Sciatic nerve (tissue), 2 donors: ENCODE data around the gene EGFL7. TPM values are rescaled to one million over a fixed set of nuclear protein-coding genes. Genes with fewer than 3 reads are reported as not detected.

Experiments used
- ATAC-seq: fragments of 200-7000 bp; cut with Tn5 transposase; one replicate; pipeline ENCODE4 v1.9.1; 2020; ENCODE audit warnings: mild to moderate bottlenecking, moderate library complexity
- DNase-seq: peaks from one replicate; pipeline ENCODE4 v3.0.0-alpha.2; 2020; ENCODE audit warnings: low spot score
- intact Hi-C: fragments of 100-400 bp; cut with DNase I; formaldehyde crosslinking; loops from one replicate; pipeline ENCODE4 v1.14.2; 2022
- total RNA-seq: library from RNA; stranded (reverse); fragmentation: NEBNext Ultra II Directional; extraction: Animal tissue kit (Norgen Biotek cat#: 25700); gene quantifications from one replicate; pipeline ENCODE4 v1.2.1, GENCODE V29; 2021
- donor health status: DM: no; HTN: no; CAD: no.
- donor health status: DM: no; HTN: no; CAD: no.

The EGFL7 gene
- total RNA-seq, 1 donor from 2014 or later = 242 TPM

DNA sequence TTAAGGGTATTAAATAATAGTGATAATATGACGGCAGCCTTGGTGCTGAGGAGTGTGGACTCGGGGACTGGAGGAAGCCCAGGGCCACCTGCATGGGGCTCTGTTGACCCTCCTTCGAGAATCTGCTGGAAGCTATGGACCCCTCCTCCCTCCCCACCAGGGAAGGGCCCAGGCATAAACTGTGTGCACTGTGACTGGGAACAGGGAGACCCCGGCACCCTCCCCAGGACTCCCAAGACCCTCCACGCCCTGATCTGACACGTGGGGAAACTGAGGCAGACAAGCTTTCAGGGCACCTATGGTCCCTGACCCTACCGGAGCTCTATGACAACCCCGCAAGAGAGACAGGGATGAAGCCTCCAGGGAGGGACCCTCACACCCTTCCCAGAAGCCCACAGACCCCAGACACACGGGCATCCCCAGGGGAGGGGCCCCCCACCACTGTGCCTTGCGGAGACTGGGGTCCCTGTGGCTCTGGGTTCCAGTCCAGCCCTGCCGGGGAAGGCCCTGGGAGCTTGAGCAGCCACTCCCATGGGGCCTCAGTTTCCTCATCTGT, 6.5 kb upstream of the EGFL7 start:
- intact Hi-C loops = no loop called here
- ATAC-seq (peak; percentile 20), DNase-seq (no peak)

DNA sequence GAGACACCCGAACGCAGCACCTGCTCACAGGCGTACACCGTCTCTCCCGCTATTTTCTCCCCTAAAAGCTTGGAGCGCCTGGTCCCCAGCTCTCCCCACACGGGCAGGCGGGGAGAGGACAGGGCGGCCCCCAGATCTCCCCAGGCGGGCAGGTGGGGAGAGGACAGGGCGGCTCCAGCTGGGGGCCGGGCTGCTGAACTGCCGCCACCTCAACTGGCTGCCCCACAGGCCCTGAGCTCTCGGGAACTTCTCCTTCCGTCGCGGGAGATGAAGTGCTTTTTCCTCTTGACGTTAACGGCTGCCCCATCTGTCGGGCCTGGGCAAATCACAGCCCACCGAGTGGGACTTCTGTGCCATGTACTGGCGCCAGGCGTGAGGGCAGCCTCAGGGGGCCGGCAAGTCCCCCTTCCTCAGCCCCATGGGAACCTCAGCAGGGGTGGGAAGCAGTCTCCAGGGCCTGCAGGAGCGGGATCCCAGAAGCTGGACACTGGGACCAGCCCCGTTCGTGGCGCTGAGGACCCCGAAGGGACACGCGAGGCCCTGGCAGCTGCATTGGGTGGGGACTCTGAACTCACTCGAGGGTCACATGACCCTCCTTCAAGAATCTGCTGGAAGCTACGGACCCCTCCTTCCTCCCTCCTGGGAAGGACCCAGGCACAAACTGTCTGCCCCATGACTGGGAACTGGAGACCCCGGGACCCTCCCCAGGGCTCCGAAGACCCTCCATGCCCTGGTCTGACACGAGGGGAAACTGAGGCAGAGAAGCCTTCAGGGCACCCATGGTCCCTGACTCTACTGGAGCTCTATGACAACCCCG, 5.7 kb upstream of the EGFL7 start:
- ATAC-seq (no peak), DNase-seq (no peak)
- intact Hi-C loops = no loop called here

- intact Hi-C loops = no loop called here
- no peak for ATAC-seq
- DNase-seq = no peak
These were observed 4.5 kb upstream of the EGFL7 start for GRCh38 chr9:136657974-136658848.

GRCh38 chr9:136658849-136659535, 3.7 kb upstream of the EGFL7 start:
- intact Hi-C loops = no loop called here

DNA sequence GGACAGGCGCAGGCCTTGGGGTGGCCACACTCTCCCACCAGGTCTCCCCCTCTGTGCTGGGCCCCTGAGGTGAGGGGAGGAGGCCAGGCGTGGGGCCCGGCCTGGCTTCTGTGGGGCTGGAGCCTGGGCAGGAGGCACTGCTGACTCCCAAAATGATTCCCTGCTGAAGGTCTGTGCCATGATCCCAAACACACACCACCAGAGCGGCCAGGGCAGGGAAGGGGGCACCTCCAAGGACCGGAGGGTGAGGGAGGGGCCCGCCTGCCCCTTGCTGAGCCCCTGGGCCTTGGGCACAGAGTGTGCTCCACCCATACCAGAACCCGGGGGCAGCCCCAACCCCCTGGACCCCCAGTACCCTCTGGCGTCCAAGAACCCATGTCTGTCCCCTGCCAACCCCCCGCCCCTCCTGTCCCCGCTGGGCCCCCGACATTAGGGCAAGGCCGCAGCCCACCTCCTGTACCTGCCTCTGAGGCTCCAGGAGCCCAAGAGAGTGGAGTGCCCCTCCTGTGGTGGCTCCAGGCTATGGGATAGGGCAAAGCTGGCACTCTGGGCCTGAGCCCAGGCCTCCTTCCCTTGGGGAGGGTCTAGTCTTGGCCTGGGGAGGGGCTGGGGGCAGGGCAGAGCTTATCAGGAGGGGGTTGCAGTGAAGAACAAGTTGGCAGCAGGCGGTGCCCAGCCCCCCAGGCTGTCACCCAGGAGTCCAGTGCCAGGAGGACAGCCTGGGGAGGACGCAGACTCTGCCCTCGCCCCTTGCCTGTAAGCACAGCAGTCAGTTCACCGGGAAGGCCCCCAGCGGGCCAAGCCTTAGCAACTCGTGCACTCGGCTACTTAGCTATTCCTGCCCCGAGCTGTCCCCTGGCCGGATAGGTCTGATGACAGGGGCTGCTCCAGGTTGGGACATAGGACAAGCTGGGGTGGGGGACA, 2.6 kb upstream of the EGFL7 start:
- ATAC-seq (no peak), DNase-seq (no peak)
- intact Hi-C loops = no loop called here

More at GRCh38 chr9:136658849-136659535, 3.7 kb upstream of the EGFL7 start:
- no peak for ATAC-seq
- DNase-seq = no peak

GRCh38 chr9:136660971-136661550, 1.7 kb upstream of the EGFL7 start:
- DNase-seq = no peak
- intact Hi-C loops = no loop called here
- ATAC-seq = no peak

DNA sequence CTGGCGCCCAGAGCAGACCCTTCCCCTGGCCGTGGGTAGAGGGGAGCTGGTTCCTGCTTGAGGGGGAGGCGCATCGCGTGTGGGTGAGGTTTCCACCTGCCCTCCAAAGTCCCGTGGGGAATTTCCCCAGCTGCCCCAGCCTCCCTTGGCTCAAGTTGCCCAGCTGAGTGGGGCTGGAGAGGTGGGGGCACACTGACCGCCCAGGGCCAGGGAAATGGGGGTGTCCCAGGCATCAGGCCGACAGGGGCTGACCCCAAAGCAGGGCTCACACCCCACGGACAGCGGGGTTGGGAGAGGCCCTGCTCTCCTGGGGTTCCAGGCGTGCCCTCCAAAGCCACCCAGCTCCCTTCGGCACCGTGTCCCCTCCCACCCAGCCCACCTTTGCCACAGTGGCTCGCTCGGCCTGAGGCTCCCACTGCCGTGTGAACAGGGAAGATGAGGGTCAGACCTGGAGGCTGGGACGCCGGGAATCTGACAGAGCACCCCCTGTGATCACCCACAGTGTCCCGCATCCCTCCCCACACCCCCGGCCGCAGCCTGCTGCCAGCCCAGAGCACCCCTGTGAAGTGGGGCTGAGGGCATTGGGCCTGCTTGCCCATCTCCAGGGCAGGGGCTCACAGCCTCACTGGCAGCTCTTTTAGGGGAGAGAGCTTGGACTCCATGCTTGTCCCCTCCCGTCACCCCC, 933 bp upstream of the EGFL7 start:
- ATAC-seq = no peak
- DNase-seq = no peak
- intact Hi-C loops = no loop called here

- ATAC-seq (no peak), DNase-seq (no peak)
- intact Hi-C loops = no loop called here
These were observed 425 bp upstream of the EGFL7 start for GRCh38 chr9:136662326-136662655.

DNA sequence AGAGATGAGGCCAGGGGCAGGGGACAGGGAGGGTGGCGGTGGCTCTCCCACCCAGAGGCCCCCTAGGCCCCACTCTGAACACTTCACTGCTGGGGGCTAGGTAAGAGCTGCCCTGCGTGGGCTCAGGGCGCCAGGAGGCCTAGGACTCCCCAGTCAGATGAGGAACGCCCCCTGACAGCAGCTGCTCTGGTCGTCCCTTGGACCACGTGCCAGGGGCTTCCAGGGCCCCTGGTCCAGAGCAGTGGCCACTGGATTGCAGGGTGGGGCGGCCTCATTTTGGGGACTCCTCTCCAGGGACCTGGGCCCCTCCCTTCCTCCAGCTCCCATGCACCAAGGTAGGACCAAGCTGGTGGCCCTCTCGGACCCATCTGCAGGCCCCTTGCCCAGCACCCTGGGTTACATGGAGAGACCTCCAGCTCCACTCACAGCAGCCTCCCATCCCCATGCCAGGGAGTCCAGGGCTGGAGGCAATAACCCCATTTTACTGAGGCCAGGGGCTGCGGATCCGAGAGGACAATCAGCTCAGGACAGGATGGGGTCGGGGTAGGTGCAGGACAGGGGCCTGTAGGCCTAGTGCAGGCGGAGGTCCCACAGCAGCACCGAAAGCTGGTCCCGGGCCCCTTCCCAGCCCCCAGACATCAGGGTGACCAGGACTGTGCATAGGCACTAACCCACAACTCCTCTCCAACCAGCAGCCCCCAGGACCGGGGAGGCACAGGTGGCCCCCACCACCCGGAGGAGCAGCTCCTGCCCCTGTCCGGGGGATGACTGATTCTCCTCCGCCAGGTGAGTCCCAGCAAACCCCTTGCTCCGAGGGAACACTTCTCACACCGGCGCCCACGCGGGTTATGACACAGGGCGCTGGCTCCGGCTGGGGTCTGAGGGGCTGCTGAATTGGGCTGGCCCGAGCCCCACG, 1.5 kb downstream of the EGFL7 start:
- intact Hi-C loops = no loop called here

GRCh38 chr9:136665111-136665703, 2.5 kb downstream of the EGFL7 start:
- DNase-seq (no peak), ATAC-seq (no peak)
- intact Hi-C loops = no loop called here

More for the DNA sequence above, 1.5 kb downstream of the EGFL7 start:
- DNase-seq = no peak
- no peak for ATAC-seq

GRCh38 chr9:136665704-136666371, 3.1 kb downstream of the EGFL7 start:
- DNase-seq (no peak), ATAC-seq (no peak)
- intact Hi-C loops = no loop called here

- intact Hi-C loops = no loop called here
- DNase-seq (no peak), ATAC-seq (no peak)
These were observed 3.9 kb downstream of the EGFL7 start for GRCh38 chr9:136666372-136667213.

DNA sequence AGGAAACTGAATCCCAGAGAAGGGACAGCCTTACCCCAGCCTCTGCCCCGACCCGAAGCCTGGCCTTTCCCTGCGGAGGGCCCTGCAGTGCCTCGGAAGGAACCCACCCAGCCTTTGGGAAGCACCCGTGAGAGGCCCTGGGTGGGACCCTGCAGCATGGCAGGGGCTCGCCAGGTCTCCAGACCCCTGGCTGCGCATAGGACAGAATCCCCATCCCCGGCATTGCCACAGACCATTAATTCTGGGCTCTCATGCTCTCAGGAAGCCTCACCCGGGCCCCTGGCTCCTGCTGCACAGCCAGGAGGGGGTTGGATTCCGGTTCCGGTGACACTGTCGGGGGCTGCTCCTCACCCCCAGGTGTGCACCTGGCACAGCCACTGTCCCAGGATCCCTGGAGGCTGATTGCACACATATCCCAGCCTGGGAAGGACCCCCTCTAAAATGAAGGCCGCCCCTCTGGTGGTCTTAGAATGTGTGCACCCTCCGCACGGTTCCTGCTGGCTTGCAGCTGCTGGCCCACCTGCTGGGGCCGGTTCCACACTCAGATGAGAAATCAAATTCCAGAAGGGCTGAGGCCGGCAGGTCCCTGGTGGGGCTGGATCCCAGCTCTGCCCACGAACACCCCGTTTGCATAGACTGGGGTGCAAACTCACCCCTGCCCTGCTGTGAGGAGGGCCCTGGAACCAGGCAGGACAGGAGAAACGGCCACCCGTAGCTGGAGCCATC, 4.7 kb downstream of the EGFL7 start:
- DNase-seq (no peak), ATAC-seq (no peak)
- intact Hi-C loops = no loop called here
